HepG2 (cell line): ENCODE data around the gene GSPT1. TPM values are rescaled to one million over a fixed set of nuclear protein-coding genes. Genes with fewer than 3 reads are reported as not detected.

Experiments used
- FOXP1 ChIP-seq, 2 experiments: fragments of 450-650 bp in 1 of 2; IDR thresholded peaks; 2 replicates each; pipeline ENCODE4 v1.6.1; 2017 to 2018; ENCODE audit warnings: antibody characterized with exemption in 1 of 2
- HCFC1 ChIP-seq: fragments of 150-350 bp; IDR thresholded peaks from 2 replicates; pipeline ENCODE4 v1.6.1; 2014; ENCODE audit warnings: low read depth, low read length
- HIVEP1 ChIP-seq: sonication (generic); formaldehyde crosslinking; IDR thresholded peaks from 2 replicates; pipeline ENCODE4 v1.4.0; 2020; ENCODE audit warnings: mild to moderate bottlenecking, missing genetic modification reagents
- KLF9 ChIP-seq: IDR thresholded peaks from 2 replicates; pipeline ENCODE4 v1.6.1; 2016; ENCODE audit warnings: low read depth
- MAFG ChIP-seq: sonication (generic); formaldehyde crosslinking; IDR thresholded peaks from 2 replicates; pipeline ENCODE4 v1.5.1; 2020; ENCODE audit warnings: mild to moderate bottlenecking, missing genetic modification reagents
- MBNL3 ChIP-seq: fragments of 250-450 bp; sonication (Bioruptor Pico); conservative IDR thresholded peaks from 2 replicates; pipeline ENCODE4 v1.8.0; 2022; ENCODE audit warnings: mild to moderate bottlenecking, inconsistent platforms
- MYC ChIP-seq: sonication (generic); formaldehyde crosslinking; IDR thresholded peaks from 2 replicates; pipeline ENCODE4 v1.9.0; 2021; ENCODE audit warnings: missing genetic modification reagents, borderline replicate concordance
- NFAT5 ChIP-seq: sonication (generic); formaldehyde crosslinking; IDR thresholded peaks from 2 replicates; pipeline ENCODE4 v1.4.0; 2020; ENCODE audit warnings: missing genetic modification reagents
- NFIB ChIP-seq: sonication (generic); formaldehyde crosslinking; IDR thresholded peaks from 2 replicates; pipeline ENCODE4 v1.9.0; 2021; ENCODE audit warnings: missing genetic modification reagents, mild to moderate bottlenecking, borderline replicate concordance
- NFIC ChIP-seq: IDR thresholded peaks from 2 replicates; pipeline ENCODE4 v1.6.1; 2012; ENCODE audit warnings: mild to moderate bottlenecking, low read length, inconsistent platforms
- SP1 ChIP-seq, 2 experiments: fragments of 450-650 bp in 1 of 2; sonication (generic) in 1 of 2; formaldehyde crosslinking in 1 of 2; IDR thresholded peaks; 2 replicates each; pipeline versions ENCODE4 v1.4.0 to v1.6.1; 2016 to 2020; ENCODE audit warnings: missing genetic modification reagents in 1 of 2
- TCF7 ChIP-seq: sonication (generic); IDR thresholded peaks from 2 replicates; pipeline ENCODE4 v1.6.1; 2016; ENCODE audit warnings: antibody characterized with exemption, low read depth
- ZC3H13 ChIP-seq: sonication (generic); formaldehyde crosslinking; IDR thresholded peaks from 2 replicates; pipeline ENCODE4 v1.8.1; 2023; ENCODE audit warnings: mild to moderate bottlenecking, missing genetic modification reagents, moderate library complexity
- ZC3H4 ChIP-seq: sonication (generic); formaldehyde crosslinking; IDR thresholded peaks from 2 replicates; pipeline ENCODE4 v1.4.0; 2020; ENCODE audit warnings: missing genetic modification reagents, borderline replicate concordance
- ZKSCAN8 ChIP-seq: IDR thresholded peaks from 2 replicates; pipeline ENCODE4 v1.6.1; 2016; ENCODE audit warnings: borderline replicate concordance, missing genetic modification reagents, missing compliant biosample characterization
- ZNF142 ChIP-seq: sonication (generic); formaldehyde crosslinking; IDR thresholded peaks from 2 replicates; pipeline ENCODE4 v1.4.0; 2020; ENCODE audit warnings: missing genetic modification reagents
- ZNF703 ChIP-seq: sonication (generic); formaldehyde crosslinking; IDR thresholded peaks from 2 replicates; pipeline ENCODE4 v1.5.1; 2020; ENCODE audit warnings: missing genetic modification reagents, mild to moderate bottlenecking, moderate library complexity, borderline replicate concordance
- ZNF772 ChIP-seq: sonication (generic); formaldehyde crosslinking; IDR thresholded peaks from 2 replicates; pipeline ENCODE4 v1.5.0; 2020; ENCODE audit warnings: mild to moderate bottlenecking, missing genetic modification reagents
- polyA plus RNA-seq, 8 experiments: library from polyadenylated mRNA; depleted of rRNA in 3 of 8; stranded (reverse) in 7 of 8; unstranded in 1 of 8; fragments of >200 nt; fragmentation: Illumina TruSeq in 4 of 8; extraction: Trizol in 4 of 8; gene quantifications; 2 replicates each; pipeline versions ENCODE4 v1.2.1 to v1.2.3, GENCODE V29; 2011 to 2016; ENCODE audit warnings: low read depth in 4 of 8, missing spikeins in 1 of 8, mixed read lengths in 1 of 8; ENCODE audit not compliant: insufficient read depth in 1 of 8
- total RNA-seq, 5 experiments: library from RNA; depleted of rRNA; stranded (reverse); fragments of >200 nt; fragmentation: Illumina TruSeq; extraction: Trizol; gene quantifications; 2 replicates each; pipeline ENCODE4 v1.2.3, GENCODE V29; 2016; ENCODE audit warnings: low read depth in 1 of 5

The GSPT1 gene
- total and polyA plus RNA-seq, 2 of the 13 experiments (the other 11 are each of a cell fraction or from before 2014, with no cell fraction given), result 120 to 316 TPM

GRCh38 chr16:11915644-11916523, at the start of gene GSPT1 (continued):
- TF ChIP-seq NFAT5 (CRISPR knock-in tag) (no peak), NFIC (no peak), TCF7 (0 out of 2 replicates have a peak, but pooled peaks have one; percentile 7), HIVEP1 (peak; percentile 95), ZC3H4 (CRISPR knock-in tag) (peak; percentile 69), MYC (CRISPR knock-in tag) (peak; percentile 94), ZC3H13 (peak; percentile 95), SP1 (IDR thresholded peaks at IDR 0.05) (peak; percentile 88), SP1 (CRISPR knock-in tag; IDR thresholded peaks at IDR 0.05) (peak; percentile 98), HCFC1 (peak; percentile 100), FOXP1 (IDR thresholded peaks at IDR 0.05) (no peak), FOXP1 (CRISPR knock-in tag; IDR thresholded peaks at IDR 0.05) (peak; percentile 40; the same call in 1 of the 2 replicates), MAFG (no peak; the same call in 1 of the 2 replicates), ZNF772 (peak; percentile 77), ZNF703 (peak; percentile 92; the same call in 1 of the 2 replicates), ZKSCAN8 (CRISPR knock-in tag) (peak; percentile 69; the same call in 1 of the 2 replicates), ZNF142 (CRISPR knock-in tag) (0 out of 2 replicates have a peak, but pooled peaks have one; percentile 48), MBNL3 (CRISPR knock-in tag) (no peak), NFIB (CRISPR knock-in tag) (no peak), KLF9 (CRISPR knock-in tag) (peak; percentile 60; the same call in 1 of the 2 replicates)
